Neural cell (in vitro differentiated cells): ENCODE measurements around the gene KISS1R. TPM values are rescaled to one million over a fixed set of nuclear protein-coding genes. Genes with fewer than 3 reads are reported as not detected.
A peak's percentile ranks its signal among the peaks of the same experiment; 100 is the strongest.

ENCODE experiments used
- H2AFZ ChIP-seq: fragments of 200-600, 300-800 bp; sonication (generic), shearing (Covaris generic); 2 replicates; pipeline ENCODE4 v1.6.0; 2014; ENCODE audit warnings: low read depth, mild to moderate bottlenecking, antibody characterized with exemption, low read length, moderate library complexity
- H3F3A ChIP-seq: fragments of 200-600 bp; shearing (Covaris generic); 2 replicates; pipeline ENCODE4 v1.6.1; 2016; ENCODE audit warnings: mild to moderate bottlenecking, moderate library complexity, mixed read lengths, antibody characterized with exemption, low read length; ENCODE audit not compliant: insufficient read depth, poor library complexity, severe bottlenecking
- H3K27ac ChIP-seq: fragments of 200-600, 300-800 bp; sonication (generic), shearing (Covaris generic); 2 replicates; pipeline ENCODE4 v1.5.1; 2014; ENCODE audit warnings: mild to moderate bottlenecking, low read length, moderate library complexity
- H3K27me3 ChIP-seq: fragments of 300-800, 200-600 bp; sonication (generic), shearing (Covaris generic); 2 replicates; pipeline ENCODE4 v1.6.0; 2014; ENCODE audit warnings: mild to moderate bottlenecking, low read depth, low read length, moderate library complexity; ENCODE audit not compliant: insufficient read depth
- H3K36me3 ChIP-seq: fragments of 300-800, 200-600 bp; sonication (generic), shearing (Covaris generic); 2 replicates; pipeline ENCODE4 v1.5.1; 2014; ENCODE audit warnings: mild to moderate bottlenecking, antibody characterized with exemption, low read length, moderate library complexity; ENCODE audit not compliant: insufficient read depth
- H3K4me2 ChIP-seq: fragments of 300-800, 200-600 bp; sonication (generic), shearing (Covaris generic); 2 replicates; pipeline ENCODE4 v1.6.0; 2014; ENCODE audit warnings: mild to moderate bottlenecking, low read length
- H3K4me3 ChIP-seq: fragments of 300-800, 200-600 bp; sonication (generic), shearing (Covaris generic); 2 replicates; pipeline ENCODE4 v1.5.1; 2014; ENCODE audit warnings: mild to moderate bottlenecking, low read length, moderate library complexity
- H3K79me2 ChIP-seq: fragments of 200-600 bp; shearing (Covaris generic); replicated peaks from 2 replicates; pipeline ENCODE4 v1.6.0; 2014; ENCODE audit warnings: mild to moderate bottlenecking, low read length, moderate library complexity; ENCODE audit not compliant: insufficient read depth
- H3K9ac ChIP-seq: fragments of 300-800, 200-600 bp; sonication (generic), shearing (Covaris generic); 2 replicates; pipeline ENCODE4 v1.6.1; 2016; ENCODE audit warnings: mild to moderate bottlenecking, low read length, mixed read lengths
- H3K9me2 ChIP-seq: fragments of 200-600 bp; shearing (Covaris generic); 2 replicates; pipeline ENCODE4 v1.6.1; 2016; ENCODE audit warnings: mild to moderate bottlenecking, low read length, mixed read lengths; ENCODE audit not compliant: insufficient read depth
- H3K9me3 ChIP-seq: fragments of 200-600, 300-800 bp; sonication (generic), shearing (Covaris generic); 2 replicates; pipeline ENCODE4 v1.6.1; 2016; ENCODE audit warnings: mild to moderate bottlenecking, mixed run types, low read length, moderate library complexity, mixed read lengths
- H4K20me1 ChIP-seq: fragments of 200-600 bp; shearing (Covaris generic); 2 replicates; pipeline ENCODE4 v1.6.1; 2016; ENCODE audit warnings: mild to moderate bottlenecking, mixed run types; ENCODE audit not compliant: insufficient read depth
- EP300 ChIP-seq: fragments of 450-650 bp; conservative IDR thresholded peaks from 2 replicates; pipeline ENCODE4 v1.6.1; 2014; ENCODE audit warnings: antibody characterized with exemption, mild to moderate bottlenecking, moderate library complexity; ENCODE audit not compliant: poor library complexity, severe bottlenecking
- EZH2 ChIP-seq: fragments of 200-600, 300-800 bp; shearing (Covaris generic), sonication (generic); IDR thresholded peaks from 2 replicates; pipeline ENCODE4 v1.6.1; 2014; ENCODE audit warnings: antibody characterized with exemption, low read length, borderline replicate concordance, mild to moderate bottlenecking; ENCODE audit not compliant: insufficient read depth, poor library complexity, severe bottlenecking
- MXI1 ChIP-seq: fragments of 450-650 bp; conservative IDR thresholded peaks from 2 replicates; pipeline ENCODE4 v1.6.1; 2014; ENCODE audit warnings: antibody characterized with exemption, mild to moderate bottlenecking; ENCODE audit not compliant: poor library complexity, severe bottlenecking
- POLR2AphosphoS5 ChIP-seq: IDR thresholded peaks from 2 replicates; pipeline ENCODE4 v1.6.1; 2012
- RAD21 ChIP-seq: fragments of 450-650 bp; conservative IDR thresholded peaks from 2 replicates; pipeline ENCODE4 v1.6.1; 2014; ENCODE audit warnings: antibody characterized with exemption, mild to moderate bottlenecking, moderate library complexity
- SMC3 ChIP-seq: fragments of 450-650 bp; conservative IDR thresholded peaks from 2 replicates; pipeline ENCODE4 v1.6.1; 2014; ENCODE audit warnings: antibody characterized with exemption, mild to moderate bottlenecking, moderate library complexity; ENCODE audit not compliant: poor library complexity
- TAF1 ChIP-seq: IDR thresholded peaks from 2 replicates; pipeline ENCODE4 v1.6.1; 2012; ENCODE audit warnings: low read depth
- polyA plus RNA-seq: library from polyadenylated mRNA; depleted of rRNA; stranded (reverse); fragments of >200 nt; gene quantifications from 2 replicates; pipeline ENCODE4 v1.2.3, GENCODE V29; 2014
- TF ChIP-seq, protein P1 (sequence below): IDR thresholded peaks from 2 replicates; pipeline ENCODE4 v1.6.1; 2012; ENCODE audit warnings: borderline replicate concordance
- TF ChIP-seq, protein P2 (sequence below): fragments of 450-650 bp; IDR thresholded peaks from 2 replicates; pipeline ENCODE4 v1.5.1; 2014; ENCODE audit warnings: antibody characterized with exemption, mild to moderate bottlenecking, moderate library complexity; ENCODE audit not compliant: poor library complexity, severe bottlenecking

The KISS1R gene
- polyA plus RNA-seq, 1 donor from 2014 or later = 5.4 TPM

- H3K9ac ChIP-seq = no peak overlapping the region
- no peaks in the 10 kb centered on the region for H3K79me2 ChIP-seq
- no peaks in the 10 kb centered on the region for H3K9me3 ChIP-seq
- H3K27me3 ChIP-seq = peaks cover 49% of the 10 kb centered on the region
- H3F3A ChIP-seq = no peaks in the 10 kb centered on the region
- no peaks in the 10 kb centered on the region for H3K36me3 ChIP-seq
- H4K20me1 ChIP-seq = no peaks in the 10 kb centered on the region
- peak; percentile 7 for TF ChIP-seq EZH2
- TF ChIP-seq SMC3 = no peak
- peak; percentile 3 for TF ChIP-seq POLR2AphosphoS5
- TF ChIP-seq EP300 = no peak
- TF ChIP-seq, protein P1, sequence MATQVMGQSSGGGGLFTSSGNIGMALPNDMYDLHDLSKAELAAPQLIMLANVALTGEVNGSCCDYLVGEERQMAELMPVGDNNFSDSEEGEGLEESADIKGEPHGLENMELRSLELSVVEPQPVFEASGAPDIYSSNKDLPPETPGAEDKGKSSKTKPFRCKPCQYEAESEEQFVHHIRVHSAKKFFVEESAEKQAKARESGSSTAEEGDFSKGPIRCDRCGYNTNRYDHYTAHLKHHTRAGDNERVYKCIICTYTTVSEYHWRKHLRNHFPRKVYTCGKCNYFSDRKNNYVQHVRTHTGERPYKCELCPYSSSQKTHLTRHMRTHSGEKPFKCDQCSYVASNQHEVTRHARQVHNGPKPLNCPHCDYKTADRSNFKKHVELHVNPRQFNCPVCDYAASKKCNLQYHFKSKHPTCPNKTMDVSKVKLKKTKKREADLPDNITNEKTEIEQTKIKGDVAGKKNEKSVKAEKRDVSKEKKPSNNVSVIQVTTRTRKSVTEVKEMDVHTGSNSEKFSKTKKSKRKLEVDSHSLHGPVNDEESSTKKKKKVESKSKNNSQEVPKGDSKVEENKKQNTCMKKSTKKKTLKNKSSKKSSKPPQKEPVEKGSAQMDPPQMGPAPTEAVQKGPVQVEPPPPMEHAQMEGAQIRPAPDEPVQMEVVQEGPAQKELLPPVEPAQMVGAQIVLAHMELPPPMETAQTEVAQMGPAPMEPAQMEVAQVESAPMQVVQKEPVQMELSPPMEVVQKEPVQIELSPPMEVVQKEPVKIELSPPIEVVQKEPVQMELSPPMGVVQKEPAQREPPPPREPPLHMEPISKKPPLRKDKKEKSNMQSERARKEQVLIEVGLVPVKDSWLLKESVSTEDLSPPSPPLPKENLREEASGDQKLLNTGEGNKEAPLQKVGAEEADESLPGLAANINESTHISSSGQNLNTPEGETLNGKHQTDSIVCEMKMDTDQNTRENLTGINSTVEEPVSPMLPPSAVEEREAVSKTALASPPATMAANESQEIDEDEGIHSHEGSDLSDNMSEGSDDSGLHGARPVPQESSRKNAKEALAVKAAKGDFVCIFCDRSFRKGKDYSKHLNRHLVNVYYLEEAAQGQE = no peak
- TF ChIP-seq, protein P2, sequence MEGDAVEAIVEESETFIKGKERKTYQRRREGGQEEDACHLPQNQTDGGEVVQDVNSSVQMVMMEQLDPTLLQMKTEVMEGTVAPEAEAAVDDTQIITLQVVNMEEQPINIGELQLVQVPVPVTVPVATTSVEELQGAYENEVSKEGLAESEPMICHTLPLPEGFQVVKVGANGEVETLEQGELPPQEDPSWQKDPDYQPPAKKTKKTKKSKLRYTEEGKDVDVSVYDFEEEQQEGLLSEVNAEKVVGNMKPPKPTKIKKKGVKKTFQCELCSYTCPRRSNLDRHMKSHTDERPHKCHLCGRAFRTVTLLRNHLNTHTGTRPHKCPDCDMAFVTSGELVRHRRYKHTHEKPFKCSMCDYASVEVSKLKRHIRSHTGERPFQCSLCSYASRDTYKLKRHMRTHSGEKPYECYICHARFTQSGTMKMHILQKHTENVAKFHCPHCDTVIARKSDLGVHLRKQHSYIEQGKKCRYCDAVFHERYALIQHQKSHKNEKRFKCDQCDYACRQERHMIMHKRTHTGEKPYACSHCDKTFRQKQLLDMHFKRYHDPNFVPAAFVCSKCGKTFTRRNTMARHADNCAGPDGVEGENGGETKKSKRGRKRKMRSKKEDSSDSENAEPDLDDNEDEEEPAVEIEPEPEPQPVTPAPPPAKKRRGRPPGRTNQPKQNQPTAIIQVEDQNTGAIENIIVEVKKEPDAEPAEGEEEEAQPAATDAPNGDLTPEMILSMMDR = no peak
- TF ChIP-seq TAF1 = no peak
- TF ChIP-seq RAD21 = no peak
- TF ChIP-seq MXI1 = no peak
- no peak overlapping the region for H3K4me2 ChIP-seq
- no peak overlapping the region for H2AFZ ChIP-seq
- peak overlapping the region; percentile 61 for H3K4me3 ChIP-seq
- no peaks in the 10 kb centered on the region for H3K9me2 ChIP-seq
- H3K27ac ChIP-seq = no peak overlapping the region
Measured at GRCh38 chr19:920051-920864, 3.1 kb downstream of the KISS1R start.

GRCh38 chr19:924553-925086, 7.5 kb downstream of the KISS1R start:
- no peak overlapping the region for H3K27ac ChIP-seq
- no peaks in the 10 kb centered on the region for H3K36me3 ChIP-seq
- H3K79me2 ChIP-seq = peaks cover 11% of the 10 kb centered on the region
- H2AFZ ChIP-seq = no peak overlapping the region
- TF ChIP-seq, protein P2 = no peak
- TF ChIP-seq POLR2AphosphoS5 = no peak
- no peak for TF ChIP-seq MXI1
- TF ChIP-seq EZH2 = no peak
- TF ChIP-seq SMC3 = no peak
- no peak overlapping the region for H3K4me2 ChIP-seq
- H4K20me1 ChIP-seq = no peaks in the 10 kb centered on the region
- no peaks in the 10 kb centered on the region for H3K9me3 ChIP-seq
- peaks cover 18% of the 10 kb centered on the region for H3K27me3 ChIP-seq
- no peaks in the 10 kb centered on the region for H3K9me2 ChIP-seq
- H3K9ac ChIP-seq = peak overlapping the region; percentile 85
- H3F3A ChIP-seq = no peaks in the 10 kb centered on the region
- peak overlapping the region; percentile 84 for H3K4me3 ChIP-seq
